HL-60 (cell line): ENCODE results near the gene SLC24A3.
A peak's percentile ranks its signal among the peaks of the same experiment; 100 is the strongest.
"Not testable (repeated sequence)": the region's sequence is repeated elsewhere in the genome, so short reads cannot be mapped to it uniquely, and the experiment has no call there.

Experiments used
- DNase-seq, 2 experiments: peaks; one replicate each; pipeline ENCODE4 v3.0.0-alpha.2; 2010 to 2020; ENCODE audit warnings: low read depth in 1 of 2, low spot score in 1 of 2
- H3K27ac ChIP-seq: fragments of 250-450 bp; sonication (Bioruptor Pico); replicated peaks from 2 replicates; pipeline ENCODE4 v1.5.1; 2020; ENCODE audit warnings: mild to moderate bottlenecking, moderate library complexity
- H3K27me3 ChIP-seq: fragments of 250-450 bp; sonication (Bioruptor Pico); 2 replicates; pipeline ENCODE4 v1.5.1; 2021; ENCODE audit warnings: mild to moderate bottlenecking, moderate library complexity; ENCODE audit not compliant: insufficient read depth, poor library complexity, severe bottlenecking
- H3K4me3 ChIP-seq: replicated peaks from 2 replicates; pipeline ENCODE4 v1.5.1; 2011; ENCODE audit warnings: mild to moderate bottlenecking, control low read depth, low read length; ENCODE audit not compliant: insufficient read depth
- CTCF ChIP-seq: IDR thresholded peaks from one replicate; pipeline ENCODE4 v1.5.1; 2011; ENCODE audit warnings: low read length, control low read depth, inconsistent platforms; ENCODE audit not compliant: insufficient read depth
- GABPA ChIP-seq: IDR thresholded peaks from 2 replicates; pipeline ENCODE4 v1.6.1; 2012; ENCODE audit warnings: low read depth
- POLR2AphosphoS5 ChIP-seq: IDR thresholded peaks from 2 replicates; pipeline ENCODE4 v1.6.1; 2012; ENCODE audit warnings: low read depth
- REST ChIP-seq: IDR thresholded peaks from 2 replicates; pipeline ENCODE4 v1.6.1; 2012; ENCODE audit warnings: low read depth; ENCODE audit not compliant: insufficient replicate concordance
- SPI1 ChIP-seq: IDR thresholded peaks from 2 replicates; pipeline ENCODE4 v1.6.1; 2012; ENCODE audit warnings: low read depth, mild to moderate bottlenecking, borderline replicate concordance

SLC24A3 gene

DNA sequence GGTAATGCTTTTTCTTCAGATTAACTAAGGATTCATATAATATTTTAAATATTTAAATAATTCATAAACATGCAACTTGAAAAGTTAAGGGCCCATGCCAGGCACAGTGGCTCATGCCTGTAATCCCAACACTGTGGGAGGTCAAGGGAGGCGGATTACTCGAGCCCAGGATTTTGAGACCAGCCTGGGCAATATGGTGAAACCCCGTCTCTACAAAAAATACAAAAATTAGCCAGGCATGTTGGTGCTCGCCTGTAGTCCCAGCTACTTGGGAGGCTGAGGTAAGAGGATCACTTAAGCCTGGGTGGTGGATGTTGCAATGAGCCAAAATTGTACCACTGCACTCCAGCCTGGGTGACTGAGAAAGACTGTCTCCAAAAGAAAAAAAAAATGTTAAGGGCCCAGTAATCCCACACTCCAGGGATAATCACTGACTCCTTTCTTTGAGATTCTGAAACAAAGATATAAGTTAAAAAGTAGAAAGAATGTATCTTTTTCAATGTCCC, 537.7 kb downstream of the SLC24A3 start:
- TF ChIP-seq SPI1 (no peak), POLR2AphosphoS5 (no peak), REST (no peak), GABPA (no peak), CTCF (no peak)
- H3K27me3 ChIP-seq, result no peaks in the 10 kb centered on the region
- no peak overlapping the region for H3K27ac ChIP-seq
- no peak for DNase-seq
- H3K4me3 ChIP-seq, result no peak overlapping the region

DNA sequence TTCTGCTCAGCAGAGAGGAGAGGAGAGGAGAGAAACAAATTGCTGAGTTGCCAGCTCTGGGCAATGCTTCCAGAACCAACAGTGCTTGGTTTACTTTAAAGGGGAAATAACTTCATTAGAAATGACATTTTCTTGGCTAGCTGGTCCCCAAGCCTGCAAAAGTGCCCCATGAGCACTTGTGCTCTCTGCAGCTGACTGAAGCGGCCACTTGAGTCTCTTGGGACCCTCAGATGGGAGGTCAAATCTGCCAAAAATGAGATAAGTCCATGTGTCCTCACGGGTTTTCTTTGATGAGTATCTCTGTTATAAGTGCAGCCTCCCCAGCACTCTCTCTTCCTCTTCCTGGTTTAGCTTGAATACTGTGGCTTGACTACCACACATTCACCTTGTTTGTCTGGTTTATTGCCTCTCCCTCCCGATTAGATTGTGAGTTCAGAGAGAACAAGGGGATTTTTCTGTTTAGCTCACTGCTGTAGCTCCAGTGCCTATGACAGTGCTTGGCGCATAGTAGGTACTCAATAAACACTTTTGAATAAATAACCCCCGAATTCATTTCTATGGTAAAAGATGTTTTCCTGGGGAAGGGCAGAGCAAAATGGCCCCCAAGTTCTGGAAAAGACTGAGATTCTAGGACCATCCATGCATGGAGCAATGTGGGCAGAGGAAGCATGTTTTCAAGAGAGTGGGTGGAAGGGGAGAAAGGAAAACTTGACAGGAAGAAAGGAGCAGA, 538.6 kb downstream of the SLC24A3 start:
- TF ChIP-seq POLR2AphosphoS5 (no peak), CTCF (no peak), SPI1 (no peak), GABPA (no peak), REST (no peak)
- H3K27ac ChIP-seq, result no peak overlapping the region
- no peak overlapping the region for H3K4me3 ChIP-seq
- no peaks in the 10 kb centered on the region for H3K27me3 ChIP-seq
- DNase-seq, result peak in 1 of 2 experiments; percentile 31

DNA sequence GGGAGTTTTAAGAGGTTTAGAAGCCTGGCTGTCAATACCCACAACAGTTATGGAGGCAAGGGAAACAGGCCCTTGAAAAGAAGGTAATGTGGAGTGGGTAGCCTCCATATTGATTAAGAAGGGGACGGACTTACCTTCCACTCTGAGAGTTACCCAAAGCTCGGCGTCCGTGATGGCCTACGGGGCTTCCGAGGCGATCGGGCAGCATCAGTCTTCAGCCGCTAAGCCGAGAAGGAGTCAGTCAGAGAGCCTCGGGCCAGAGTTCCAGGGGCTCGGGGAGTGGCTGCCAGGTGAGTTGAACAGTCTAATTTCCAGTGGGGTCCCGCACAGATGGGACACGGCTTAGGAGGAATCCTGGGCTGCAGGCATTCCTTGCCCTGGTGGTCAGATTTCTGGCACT, 541.8 kb downstream of the SLC24A3 start:
- H3K4me3 ChIP-seq, DNase-seq, H3K27ac ChIP-seq: not testable (repeated sequence)
- H3K27me3 ChIP-seq, result peaks cover 19% of the 10 kb centered on the region

DNA sequence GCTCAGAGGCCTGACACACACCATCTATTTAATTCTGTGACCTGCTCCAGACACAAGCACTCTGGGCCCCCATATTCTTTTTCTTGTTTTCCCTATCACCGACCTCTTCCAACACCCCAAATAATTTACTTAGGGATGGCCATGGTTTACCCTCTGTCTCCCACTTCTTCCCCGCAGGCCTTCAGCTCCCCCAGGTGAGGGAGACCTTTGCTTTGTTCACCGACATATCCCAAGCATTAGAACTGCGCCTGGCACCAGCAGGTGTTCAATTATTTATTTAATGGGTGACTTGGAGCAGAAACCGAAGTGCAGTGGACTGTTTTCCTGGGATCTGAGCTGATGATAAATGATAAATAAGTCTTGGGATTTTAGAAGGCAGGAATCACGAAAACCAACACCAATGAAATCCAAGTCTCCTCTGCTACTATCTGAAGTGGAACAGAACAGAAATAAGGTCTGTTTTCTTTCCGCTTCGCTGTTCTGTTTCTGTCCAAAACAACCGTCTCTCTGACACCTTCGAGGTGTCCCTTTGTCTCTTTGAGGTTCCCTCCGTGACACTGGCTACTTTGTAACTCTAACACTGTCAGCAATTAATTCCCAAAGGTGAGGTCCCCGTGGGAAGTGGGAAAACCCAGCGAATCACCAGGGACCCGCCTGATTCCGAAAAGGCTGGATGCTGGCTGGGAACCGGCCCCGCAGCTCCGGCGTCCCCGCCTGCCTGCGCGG, 544.5 kb downstream of the SLC24A3 start:
- no peak for DNase-seq
- no peak overlapping the region for H3K4me3 ChIP-seq
- peaks cover 22% of the 10 kb centered on the region for H3K27me3 ChIP-seq
- no peak overlapping the region for H3K27ac ChIP-seq
- TF ChIP-seq CTCF (no peak), SPI1 (no peak), REST (no peak), GABPA (no peak), POLR2AphosphoS5 (no peak)
